ENCODE data around the gene RGS6. TPM values are rescaled to one million over a fixed set of nuclear protein-coding genes. Genes with fewer than 3 reads are reported as not detected.

RGS6 gene
- total and polyA plus RNA-seq, 2 donors (not counting 1 experiment from before 2014, with no cell fraction given), result not detected

- no peak for DNase-seq (ENCODE audit: low read depth in 2 of 2)
- Histone ChIP-seq H3K4me2 (ENCODE audit: extremely low read depth, insufficient read depth, low read length) (no peak overlapping the region), H3K4me1 (ENCODE audit: control insufficient read depth, extremely low read depth, insufficient read depth, low read length) (no peaks in the 10 kb centered on the region), H3K9ac (ENCODE audit: insufficient read depth, low read length) (no peak overlapping the region), H3K9me3 (ENCODE audit: control insufficient read depth, insufficient read depth, low read depth, low read length) (no peaks in the 10 kb centered on the region), H3K36me3 (ENCODE audit: control insufficient read depth, insufficient read depth, low read length) (no peaks in the 10 kb centered on the region), H3K27ac (ENCODE audit: insufficient read depth, low read length) (no peak overlapping the region), H3K4me3 (replicated peaks in 1 of 4; ENCODE audit: control extremely low read depth in 1 of 4, insufficient read depth in 1 of 4, low read depth in 3 of 4, low read length in 4 of 4) (no peak overlapping the region), H4K20me1 (ENCODE audit: control insufficient read depth, extremely low read depth, insufficient read depth, low read length) (no peaks in the 10 kb centered on the region), H3K79me2 (ENCODE audit: control insufficient read depth, insufficient read depth, low read length) (no peaks in the 10 kb centered on the region), H2AFZ (ENCODE audit: low read length) (no peak overlapping the region), H3K27me3 (ENCODE audit: control insufficient read depth, insufficient read depth, low read length) (no peaks in the 10 kb centered on the region)
- TF ChIP-seq EZH2 (IDR thresholded peaks at IDR 0.05; ENCODE audit: low read length, missing control alignments), result no peak
- no peak for TF ChIP-seq CTCF (conservative IDR thresholded peaks at IDR 0.05 in 1 of 2, IDR thresholded peaks at IDR 0.05 in 1 of 2; ENCODE audit: low read depth in 1 of 2, low read length in 2 of 2)
These were observed 455.5 kb downstream of the RGS6 start for GRCh38 chr14:72387726-72388125.

DNA sequence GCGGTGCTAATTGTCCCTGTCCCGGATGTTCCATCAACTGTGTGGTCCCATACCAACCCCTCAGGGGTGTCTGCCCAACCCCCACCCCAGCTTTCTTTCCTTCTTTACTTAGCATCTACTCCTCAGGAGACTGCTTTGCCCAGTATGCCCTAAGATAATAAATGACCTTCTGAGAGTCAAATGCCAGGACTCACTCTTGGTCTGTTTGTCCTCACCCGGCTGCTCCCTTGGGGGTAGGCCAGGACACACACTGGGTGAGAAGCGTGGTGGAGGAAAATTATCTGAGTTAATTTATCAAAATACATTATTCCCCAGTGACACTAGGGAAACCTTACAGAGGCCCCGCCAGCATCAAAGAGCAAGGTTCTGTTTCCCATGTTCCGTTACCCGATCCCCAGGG lies 457.0 kb downstream of the RGS6 start:
- Histone ChIP-seq H3K27ac (ENCODE audit: insufficient read depth, low read length) (no peak overlapping the region), H3K4me3 (replicated peaks in 1 of 4; ENCODE audit: control extremely low read depth in 1 of 4, insufficient read depth in 1 of 4, low read depth in 3 of 4, low read length in 4 of 4) (no peak overlapping the region), H3K9me3 (ENCODE audit: control insufficient read depth, insufficient read depth, low read depth, low read length) (no peaks in the 10 kb centered on the region), H4K20me1 (ENCODE audit: control insufficient read depth, extremely low read depth, insufficient read depth, low read length) (no peaks in the 10 kb centered on the region), H2AFZ (ENCODE audit: low read length) (no peak overlapping the region), H3K36me3 (ENCODE audit: control insufficient read depth, insufficient read depth, low read length) (no peaks in the 10 kb centered on the region), H3K4me1 (ENCODE audit: control insufficient read depth, extremely low read depth, insufficient read depth, low read length) (no peaks in the 10 kb centered on the region), H3K4me2 (ENCODE audit: extremely low read depth, insufficient read depth, low read length) (no peak overlapping the region), H3K27me3 (ENCODE audit: control insufficient read depth, insufficient read depth, low read length) (no peaks in the 10 kb centered on the region), H3K9ac (ENCODE audit: insufficient read depth, low read length) (no peak overlapping the region), H3K79me2 (ENCODE audit: control insufficient read depth, insufficient read depth, low read length) (no peaks in the 10 kb centered on the region)
- no peak for DNase-seq (ENCODE audit: low read depth in 2 of 2)
- TF ChIP-seq EZH2 (IDR thresholded peaks at IDR 0.05; ENCODE audit: low read length, missing control alignments) (no peak), CTCF (conservative IDR thresholded peaks at IDR 0.05 in 1 of 2, IDR thresholded peaks at IDR 0.05 in 1 of 2; ENCODE audit: low read depth in 1 of 2, low read length in 2 of 2) (no peak)

DNA sequence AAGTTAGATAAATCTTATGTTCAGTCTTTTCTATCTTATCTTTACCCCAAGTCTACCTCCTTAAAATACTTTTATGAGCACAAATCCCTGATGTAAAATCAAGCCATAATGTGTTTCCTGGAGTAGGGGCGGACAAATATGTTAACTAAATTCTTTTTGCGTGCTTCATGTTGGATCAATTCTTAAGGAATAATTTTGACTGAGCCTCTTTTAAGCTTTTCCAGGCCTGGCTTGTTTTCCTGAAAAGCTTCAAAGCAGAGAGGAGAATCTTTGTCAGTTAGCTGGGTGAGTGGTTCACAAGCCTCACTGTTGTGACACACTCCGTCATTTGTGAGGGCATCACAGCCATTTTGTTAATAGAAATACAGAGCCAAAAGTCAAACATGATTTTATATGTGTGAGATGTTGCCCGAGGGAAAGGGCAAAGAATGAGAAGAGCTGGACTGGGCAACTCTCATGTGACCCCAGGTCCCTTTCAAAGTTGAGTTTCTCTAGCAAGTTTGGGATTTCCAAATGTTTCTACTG lies 468.9 kb downstream of the RGS6 start:
- Histone ChIP-seq H3K4me3 (replicated peaks in 1 of 4; ENCODE audit: control extremely low read depth in 1 of 4, insufficient read depth in 1 of 4, low read depth in 3 of 4, low read length in 4 of 4) (no peak overlapping the region), H3K4me1 (ENCODE audit: control insufficient read depth, extremely low read depth, insufficient read depth, low read length) (no peaks in the 10 kb centered on the region), H3K9me3 (ENCODE audit: control insufficient read depth, insufficient read depth, low read depth, low read length) (no peaks in the 10 kb centered on the region), H3K4me2 (ENCODE audit: extremely low read depth, insufficient read depth, low read length) (no peak overlapping the region), H3K27me3 (ENCODE audit: control insufficient read depth, insufficient read depth, low read length) (no peaks in the 10 kb centered on the region), H3K79me2 (ENCODE audit: control insufficient read depth, insufficient read depth, low read length) (no peaks in the 10 kb centered on the region), H3K9ac (ENCODE audit: insufficient read depth, low read length) (no peak overlapping the region), H2AFZ (ENCODE audit: low read length) (no peak overlapping the region), H3K36me3 (ENCODE audit: control insufficient read depth, insufficient read depth, low read length) (no peaks in the 10 kb centered on the region), H3K27ac (ENCODE audit: insufficient read depth, low read length) (no peak overlapping the region), H4K20me1 (ENCODE audit: control insufficient read depth, extremely low read depth, insufficient read depth, low read length) (no peaks in the 10 kb centered on the region)
- no peak for DNase-seq (ENCODE audit: low read depth in 2 of 2)
- TF ChIP-seq CTCF (conservative IDR thresholded peaks at IDR 0.05 in 1 of 2, IDR thresholded peaks at IDR 0.05 in 1 of 2; ENCODE audit: low read depth in 1 of 2, low read length in 2 of 2), result no peak
- TF ChIP-seq EZH2 (IDR thresholded peaks at IDR 0.05; ENCODE audit: low read length, missing control alignments), result no peak

Data from fibroblast of lung (primary cell).